ENCODE measurements around the gene ZNHIT2. TPM values are rescaled to one million over a fixed set of nuclear protein-coding genes. Genes with fewer than 3 reads are reported as not detected.

ZNHIT2 gene
- total RNA-seq, 1 donor from 2014 or later, result 11.5 TPM

- DNase-seq (ENCODE audit: low spot score), result no peak
Measured at GRCh38 chr11:65078786-65079342, 38.6 kb downstream of the ZNHIT2 start.

- no peak for DNase-seq (ENCODE audit: low spot score)
Measured at GRCh38 chr11:65078151-65078550, 39.4 kb downstream of the ZNHIT2 start.

GRCh38 chr11:65077451-65077850 lies 40.0 kb downstream of the ZNHIT2 start:
- DNase-seq (ENCODE audit: low spot score), result no peak

GRCh38 chr11:65072631-65072966 lies 44.9 kb downstream of the ZNHIT2 start:
- DNase-seq (ENCODE audit: low spot score), result no peak

- DNase-seq (ENCODE audit: low spot score), result no peak
Measured at GRCh38 chr11:65071907-65072630, 45.4 kb downstream of the ZNHIT2 start.

- no peak for DNase-seq (ENCODE audit: low spot score)
Measured at GRCh38 chr11:65069217-65069616, 48.3 kb downstream of the ZNHIT2 start.

- DNase-seq (ENCODE audit: low spot score), result no peak
Measured at GRCh38 chr11:65067446-65067845, 50.1 kb downstream of the ZNHIT2 start.

- no peak for DNase-seq (ENCODE audit: low spot score)
Measured at GRCh38 chr11:65066805-65067291, 50.7 kb downstream of the ZNHIT2 start.

Small RNA genes lying within 50 kb of the gene (microRNA-seq; reads per million reads assigned to microRNA genes)
- gene MIR6751 (ENCODE audit: borderline number of aligned reads), result not detected

Other genes starting within 250 kb of the ZNHIT2 start
- 95.0 TPM for gene EHD1, start 239.1 kb downstream of the ZNHIT2 start, total RNA-seq
- gene ATG2A, start 200.5 kb downstream of the ZNHIT2 start, total RNA-seq, result 22.2 TPM
- 28.3 TPM for gene PPP2R5B, start 193.0 kb downstream of the ZNHIT2 start, total RNA-seq
- gene GPHA2, start 181.8 kb downstream of the ZNHIT2 start, total RNA-seq, result not detected
- gene MAJIN, start 145.6 kb downstream of the ZNHIT2 start, total RNA-seq, result not detected
- gene BATF2, start 120.7 kb downstream of the ZNHIT2 start, total RNA-seq, result 2.1 TPM
- 93.0 TPM for gene ARL2, start 103.5 kb downstream of the ZNHIT2 start, total RNA-seq
- 27.6 TPM for gene SNX15, start 90.3 kb downstream of the ZNHIT2 start, total RNA-seq
- 12.3 TPM for gene SAC3D1, start 76.5 kb downstream of the ZNHIT2 start, total RNA-seq
- gene NAALADL1, start 59.1 kb downstream of the ZNHIT2 start, total RNA-seq, result 15.2 TPM
- gene CDCA5, start 33.7 kb downstream of the ZNHIT2 start, total RNA-seq, result 1.2 TPM
- gene ZFPL1, start 33.5 kb downstream of the ZNHIT2 start, total RNA-seq, result 32.1 TPM
- gene VPS51, start 21.5 kb downstream of the ZNHIT2 start, total RNA-seq, result 86.6 TPM
- gene TM7SF2, start 5.8 kb downstream of the ZNHIT2 start, total RNA-seq, result 22.1 TPM
- gene FAU, start 4.4 kb upstream of the ZNHIT2 start, total RNA-seq, result 617 TPM
- gene MRPL49, start 4.6 kb upstream of the ZNHIT2 start, total RNA-seq, result 26.1 TPM
- 78.8 TPM for gene SYVN1, start 16.8 kb upstream of the ZNHIT2 start, total RNA-seq
- not detected for gene SPDYC, start 52.5 kb upstream of the ZNHIT2 start, total RNA-seq
- 102 TPM for gene CAPN1, start 64.2 kb upstream of the ZNHIT2 start, total RNA-seq
- 5.9 TPM for gene POLA2, start 144.3 kb upstream of the ZNHIT2 start, total RNA-seq
- 88.4 TPM for gene CDC42EP2, start 197.2 kb upstream of the ZNHIT2 start, total RNA-seq
- gene DPF2, start 216.2 kb upstream of the ZNHIT2 start, total RNA-seq, result 34.1 TPM
- not detected for gene TIGD3, start 237.1 kb upstream of the ZNHIT2 start, total RNA-seq